ENCODE measurements around the gene ARHGAP19.

GRCh38 chr10:97267671-97268070 is 24.8 kb downstream of the ARHGAP19 start:
- TF ChIP-seq ZNF274 (IDR thresholded peaks at IDR 0.05; ENCODE audit: low read depth, low read length) (no peak), YY1 (IDR thresholded peaks at IDR 0.05; ENCODE audit: insufficient read depth, insufficient read length) (no peak)

All from NT2/D1 (cell line).